Measurements from ENCODE around the gene C14orf39.
"Not testable (repeated sequence)": the region's sequence is repeated elsewhere in the genome, so short reads cannot be mapped to it uniquely, and the experiment has no call there.

Gene C14orf39

GRCh38 chr14:60490270-60490669, 4.4 kb upstream of the C14orf39 start:
- no peak for DNase-seq (ENCODE audit: low read depth in 2 of 2)

- no peak for DNase-seq (ENCODE audit: low read depth in 2 of 2)
Measured at GRCh38 chr14:60488175-60488574, 2.3 kb upstream of the C14orf39 start.

GRCh38 chr14:60487211-60487610, 1.3 kb upstream of the C14orf39 start:
- DNase-seq (ENCODE audit: low read depth in 2 of 2): no peak

- no peak for DNase-seq (ENCODE audit: low read depth in 2 of 2)
Measured at GRCh38 chr14:60485057-60485597, 736 bp downstream of the C14orf39 start.

GRCh38 chr14:60482743-60483142, 3.1 kb downstream of the C14orf39 start:
- no peak for DNase-seq (ENCODE audit: low read depth in 2 of 2)

- DNase-seq (ENCODE audit: low read depth in 2 of 2): not testable (repeated sequence)
Measured at GRCh38 chr14:60480248-60480647, 5.6 kb downstream of the C14orf39 start.

GRCh38 chr14:60455875-60456274, 30.0 kb downstream of the C14orf39 start:
- DNase-seq (ENCODE audit: low read depth in 2 of 2): no peak

GRCh38 chr14:60430276-60430675, 55.6 kb downstream of the C14orf39 start:
- DNase-seq (ENCODE audit: low read depth in 2 of 2): no peak

- no peak for DNase-seq (ENCODE audit: low read depth in 2 of 2)
Measured at GRCh38 chr14:60420050-60420449, 65.8 kb downstream of the C14orf39 start.

- not testable (repeated sequence) for DNase-seq (ENCODE audit: low read depth in 2 of 2)
Measured at GRCh38 chr14:60397550-60397949, 88.3 kb downstream of the C14orf39 start.

GRCh38 chr14:60396718-60397343, 89.0 kb downstream of the C14orf39 start:
- no peak for DNase-seq (ENCODE audit: low read depth in 2 of 2)
